ENCODE measurements around the gene MSLN.

The MSLN gene

GRCh38 chr16:724188-725040 lies 36.1 kb upstream of the MSLN start:
- Histone ChIP-seq H3K9me3 (ENCODE audit: insufficient read depth, low read depth, low read length) (no peaks in the 10 kb centered on the region), H3K4me1 (ENCODE audit: insufficient read depth, low read length) (peaks cover 6% of the 10 kb centered on the region; the same call in 1 of the 2 replicates), H3K27me3 (ENCODE audit: insufficient read depth, low read length) (peaks cover 24% of the 10 kb centered on the region), H3K9ac (ENCODE audit: low read depth, low read length) (no peak overlapping the region), H3K4me3 (ENCODE audit: low read length) (no peak overlapping the region), H3K36me3 (ENCODE audit: insufficient read depth, low read length) (peaks cover 5% of the 10 kb centered on the region; the same call in 1 of the 2 replicates), H3K27ac (ENCODE audit: low read depth, low read length) (no peak overlapping the region)
- 87% methylated on average over 29 of the region's 29 CpGs for WGBS

- H3K9me3 ChIP-seq (ENCODE audit: insufficient read depth, low read depth, low read length): no peaks in the 10 kb centered on the region
- peaks cover 5% of the 10 kb centered on the region; the same call in 1 of the 2 replicates for H3K36me3 ChIP-seq (ENCODE audit: insufficient read depth, low read length)
- peaks cover 24% of the 10 kb centered on the region for H3K27me3 ChIP-seq (ENCODE audit: insufficient read depth, low read length)
- peaks cover 3% of the 10 kb centered on the region; the same call in 1 of the 2 replicates for H3K4me1 ChIP-seq (ENCODE audit: insufficient read depth, low read length)
- no peak overlapping the region for H3K9ac ChIP-seq (ENCODE audit: low read depth, low read length)
- no peak overlapping the region for H3K27ac ChIP-seq (ENCODE audit: low read depth, low read length)
- H3K4me3 ChIP-seq (ENCODE audit: low read length): no peak overlapping the region
- 88% methylated on average over 7 of the region's 7 CpGs for WGBS
These were observed 35.5 kb upstream of the MSLN start for GRCh38 chr16:725041-725376.

- Histone ChIP-seq H3K27ac (ENCODE audit: low read depth, low read length) (no peak overlapping the region), H3K36me3 (ENCODE audit: insufficient read depth, low read length) (peaks cover 5% of the 10 kb centered on the region; the same call in 1 of the 2 replicates), H3K9me3 (ENCODE audit: insufficient read depth, low read depth, low read length) (no peaks in the 10 kb centered on the region), H3K4me1 (ENCODE audit: insufficient read depth, low read length) (no peaks in the 10 kb centered on the region; the same call in 1 of the 2 replicates), H3K4me3 (ENCODE audit: low read length) (no peak overlapping the region), H3K27me3 (ENCODE audit: insufficient read depth, low read length) (peaks cover 24% of the 10 kb centered on the region), H3K9ac (ENCODE audit: low read depth, low read length) (no peak overlapping the region)
- WGBS: 91% methylated on average over 22 of the region's 23 CpGs
These were observed 34.9 kb upstream of the MSLN start for GRCh38 chr16:725463-726187.

GRCh38 chr16:726188-726437 lies 34.4 kb upstream of the MSLN start:
- Histone ChIP-seq H3K4me1 (ENCODE audit: insufficient read depth, low read length) (no peaks in the 10 kb centered on the region; the same call in 1 of the 2 replicates), H3K4me3 (ENCODE audit: low read length) (peak overlapping the region; percentile 63), H3K36me3 (ENCODE audit: insufficient read depth, low read length) (peaks cover 5% of the 10 kb centered on the region; the same call in 1 of the 2 replicates), H3K27me3 (ENCODE audit: insufficient read depth, low read length) (peaks cover 24% of the 10 kb centered on the region), H3K9me3 (ENCODE audit: insufficient read depth, low read depth, low read length) (no peaks in the 10 kb centered on the region), H3K27ac (ENCODE audit: low read depth, low read length) (no peak overlapping the region; the same call in 1 of the 2 replicates), H3K9ac (ENCODE audit: low read depth, low read length) (peak overlapping the region; percentile 60; the same call in 1 of the 2 replicates)
- 39% methylated on average over 9 of the region's 9 CpGs for WGBS

- Histone ChIP-seq H3K27ac (ENCODE audit: low read depth, low read length) (peak within 1 kb of the TSS; percentile 60; the same call in 1 of the 2 replicates), H3K27me3 (ENCODE audit: insufficient read depth, low read length) (peaks cover 24% of the 10 kb centered on the region), H3K9ac (ENCODE audit: low read depth, low read length) (peak within 1 kb of the TSS; percentile 60), H3K4me3 (ENCODE audit: low read length) (peak within 1 kb of the TSS; percentile 64), H3K4me1 (ENCODE audit: insufficient read depth, low read length) (no peaks in the 10 kb centered on the region; the same call in 1 of the 2 replicates), H3K9me3 (ENCODE audit: insufficient read depth, low read depth, low read length) (no peaks in the 10 kb centered on the region), H3K36me3 (ENCODE audit: insufficient read depth, low read length) (peaks cover 7% of the 10 kb centered on the region; the same call in 1 of the 2 replicates)
- WGBS: 3% methylated on average over 88 of the region's 88 CpGs
These were observed 33.9 kb upstream of the MSLN start, which contains the start of the genes CCDC78 and HAGHL for GRCh38 chr16:726438-727290. TSS of gene CCDC78 (minus strand) at chr16:726443. CDS start at chr16:726367, 76 bp downstream. TSS of gene HAGHL (plus strand) at chr16:727106. CDS start at chr16:727510, 404 bp downstream.

- Histone ChIP-seq H3K4me3 (ENCODE audit: low read length) (peak overlapping the region; percentile 64), H3K9me3 (ENCODE audit: insufficient read depth, low read depth, low read length) (no peaks in the 10 kb centered on the region), H3K27me3 (ENCODE audit: insufficient read depth, low read length) (peaks cover 24% of the 10 kb centered on the region), H3K9ac (ENCODE audit: low read depth, low read length) (peak overlapping the region; percentile 42), H3K27ac (ENCODE audit: low read depth, low read length) (no peak overlapping the region), H3K36me3 (ENCODE audit: insufficient read depth, low read length) (peaks cover 7% of the 10 kb centered on the region; the same call in 1 of the 2 replicates), H3K4me1 (ENCODE audit: insufficient read depth, low read length) (no peaks in the 10 kb centered on the region; the same call in 1 of the 2 replicates)
- WGBS: 2% methylated on average over 61 of the region's 61 CpGs
These were observed 33.1 kb upstream of the MSLN start for GRCh38 chr16:727291-727977.

- Histone ChIP-seq H3K36me3 (ENCODE audit: insufficient read depth, low read length) (peaks cover 7% of the 10 kb centered on the region), H3K27me3 (ENCODE audit: insufficient read depth, low read length) (peaks cover 24% of the 10 kb centered on the region), H3K4me1 (ENCODE audit: insufficient read depth, low read length) (no peaks in the 10 kb centered on the region; the same call in 1 of the 2 replicates), H3K4me3 (ENCODE audit: low read length) (peak overlapping the region; percentile 64), H3K9me3 (ENCODE audit: insufficient read depth, low read depth, low read length) (no peaks in the 10 kb centered on the region), H3K27ac (ENCODE audit: low read depth, low read length) (no peak overlapping the region), H3K9ac (ENCODE audit: low read depth, low read length) (peak overlapping the region; percentile 69)
- WGBS: 1% methylated on average over 76 of the region's 80 CpGs
These were observed 32.2 kb upstream of the MSLN start for GRCh38 chr16:728131-728889.

- Histone ChIP-seq H3K27ac (ENCODE audit: low read depth, low read length) (no peak overlapping the region), H3K9me3 (ENCODE audit: insufficient read depth, low read depth, low read length) (no peaks in the 10 kb centered on the region), H3K27me3 (ENCODE audit: insufficient read depth, low read length) (peaks cover 24% of the 10 kb centered on the region), H3K4me1 (ENCODE audit: insufficient read depth, low read length) (no peaks in the 10 kb centered on the region; the same call in 1 of the 2 replicates), H3K36me3 (ENCODE audit: insufficient read depth, low read length) (peaks cover 12% of the 10 kb centered on the region), H3K4me3 (ENCODE audit: low read length) (peak overlapping the region; percentile 64), H3K9ac (ENCODE audit: low read depth, low read length) (peak overlapping the region; percentile 69; the same call in 1 of the 2 replicates)
- 75% methylated on average over 55 of the region's 55 CpGs for WGBS
These were observed 31.4 kb upstream of the MSLN start for GRCh38 chr16:728890-729744.
